Gastroesophageal sphincter (tissue), 3 donors: ENCODE results near the gene LRP1B.

Experiments used
- EP300 ChIP-seq: sonication (generic); formaldehyde crosslinking; IDR thresholded peaks from one replicate; pipeline ENCODE4 v1.6.1; 2017; ENCODE audit warnings: antibody characterized with exemption, mild to moderate bottlenecking
- POLR2A ChIP-seq, 2 donors: fragments of 450-650 bp; IDR thresholded peaks; one replicate each; pipeline ENCODE4 v1.6.1; 2017; ENCODE audit warnings: antibody characterized with exemption in 2 of 2, mild to moderate bottlenecking in 2 of 2, moderate library complexity in 1 of 2
- POLR2AphosphoS5 ChIP-seq: sonication (generic); formaldehyde crosslinking; IDR thresholded peaks from one replicate; pipeline ENCODE4 v1.6.1; 2017; ENCODE audit warnings: antibody characterized with exemption
- TF ChIP-seq, protein P1 (sequence below), 4 experiments: fragments of 200-600 bp in 2 of 4; fragments of 450-650 bp in 2 of 4; sonication (generic) in 1 of 4; IDR thresholded peaks; one replicate each; pipeline ENCODE4 v1.5.1; 2017 to 2019; ENCODE audit warnings: antibody characterized with exemption in 4 of 4, mild to moderate bottlenecking in 2 of 4, moderate library complexity in 2 of 4

DNA sequence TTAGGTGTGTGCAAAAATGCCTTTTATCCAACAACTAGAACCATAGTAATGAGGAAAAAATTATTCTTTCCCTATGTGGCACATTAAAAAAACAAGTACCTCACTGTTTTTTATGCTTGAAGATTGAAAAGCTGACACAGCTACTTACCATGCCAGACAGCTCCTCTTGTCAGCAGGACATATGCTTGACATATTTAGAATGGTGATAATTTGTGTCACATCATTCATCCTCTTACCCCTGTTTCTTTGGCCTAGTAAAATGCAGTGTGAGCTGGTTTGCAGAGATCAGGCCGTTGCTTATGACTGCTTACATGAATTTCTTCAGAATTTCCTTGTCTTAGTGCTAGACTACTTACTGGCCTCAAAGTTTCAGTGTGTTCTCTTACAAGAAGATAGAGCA is 869.9 kb downstream of the LRP1B start:
- TF ChIP-seq, protein P1, sequence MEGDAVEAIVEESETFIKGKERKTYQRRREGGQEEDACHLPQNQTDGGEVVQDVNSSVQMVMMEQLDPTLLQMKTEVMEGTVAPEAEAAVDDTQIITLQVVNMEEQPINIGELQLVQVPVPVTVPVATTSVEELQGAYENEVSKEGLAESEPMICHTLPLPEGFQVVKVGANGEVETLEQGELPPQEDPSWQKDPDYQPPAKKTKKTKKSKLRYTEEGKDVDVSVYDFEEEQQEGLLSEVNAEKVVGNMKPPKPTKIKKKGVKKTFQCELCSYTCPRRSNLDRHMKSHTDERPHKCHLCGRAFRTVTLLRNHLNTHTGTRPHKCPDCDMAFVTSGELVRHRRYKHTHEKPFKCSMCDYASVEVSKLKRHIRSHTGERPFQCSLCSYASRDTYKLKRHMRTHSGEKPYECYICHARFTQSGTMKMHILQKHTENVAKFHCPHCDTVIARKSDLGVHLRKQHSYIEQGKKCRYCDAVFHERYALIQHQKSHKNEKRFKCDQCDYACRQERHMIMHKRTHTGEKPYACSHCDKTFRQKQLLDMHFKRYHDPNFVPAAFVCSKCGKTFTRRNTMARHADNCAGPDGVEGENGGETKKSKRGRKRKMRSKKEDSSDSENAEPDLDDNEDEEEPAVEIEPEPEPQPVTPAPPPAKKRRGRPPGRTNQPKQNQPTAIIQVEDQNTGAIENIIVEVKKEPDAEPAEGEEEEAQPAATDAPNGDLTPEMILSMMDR (IDR thresholded peaks at IDR 0.05): no peak
- TF ChIP-seq POLR2AphosphoS5: no peak
- no peak for TF ChIP-seq POLR2A (IDR thresholded peaks at IDR 0.05)
- no peak for TF ChIP-seq EP300
